Measurements from ENCODE around the gene SPCS1.

The SPCS1 gene

GRCh38 chr3:52730681-52731080 lies 24.8 kb downstream of the SPCS1 start:
- no peak for DNase-seq (ENCODE audit: low read depth, low spot score)

DNA sequence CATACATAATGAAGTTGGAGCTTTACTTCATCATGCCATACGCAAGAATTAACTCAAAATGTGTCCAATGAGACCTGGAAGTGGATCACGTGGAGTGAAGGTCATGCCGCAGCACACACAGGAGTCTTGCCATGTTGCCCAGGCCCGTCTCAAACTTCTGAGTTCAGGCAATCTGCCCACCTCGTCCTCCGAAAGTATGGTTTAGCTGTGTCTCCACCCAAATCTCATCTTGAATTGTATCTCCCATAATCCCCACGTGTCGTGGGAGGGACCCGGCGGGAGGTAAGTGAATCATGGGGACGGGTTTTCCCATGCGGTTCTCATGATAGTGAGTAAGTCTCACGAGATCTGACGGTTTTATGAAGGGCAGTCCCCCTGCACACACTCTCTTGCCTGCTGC lies 25.7 kb downstream of the SPCS1 start:
- DNase-seq (ENCODE audit: low read depth, low spot score) = no peak

DNA sequence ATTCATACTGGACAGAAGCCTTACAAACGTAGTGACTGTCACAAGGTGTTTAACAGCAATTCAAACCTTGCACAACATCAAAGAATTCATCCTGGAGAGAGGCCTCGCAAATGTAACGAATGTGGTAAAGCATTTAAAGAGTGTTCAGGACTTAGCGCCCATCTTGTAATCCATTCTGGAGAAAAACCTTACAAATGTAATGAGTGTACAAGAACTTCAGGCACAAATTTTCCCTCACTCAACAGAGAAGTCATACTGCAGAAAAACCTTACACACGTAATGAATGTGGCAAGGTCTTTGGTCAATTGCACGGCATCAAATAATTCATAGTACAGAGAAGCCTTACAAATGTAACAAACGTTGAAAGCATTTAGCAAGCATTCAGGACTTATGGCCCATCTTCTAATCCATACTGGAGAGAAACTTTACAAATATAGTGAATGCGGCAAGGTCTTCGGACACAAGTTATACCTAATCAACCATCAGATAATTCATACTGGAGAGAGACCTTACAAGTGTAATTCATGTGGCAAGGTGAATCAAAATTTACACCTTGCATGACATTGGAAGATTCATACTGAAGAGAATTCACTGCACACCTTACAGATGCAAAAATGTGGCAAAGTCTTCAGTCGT lies 27.5 kb downstream of the SPCS1 start:
- no peak for DNase-seq (ENCODE audit: low read depth, low spot score)

DNA sequence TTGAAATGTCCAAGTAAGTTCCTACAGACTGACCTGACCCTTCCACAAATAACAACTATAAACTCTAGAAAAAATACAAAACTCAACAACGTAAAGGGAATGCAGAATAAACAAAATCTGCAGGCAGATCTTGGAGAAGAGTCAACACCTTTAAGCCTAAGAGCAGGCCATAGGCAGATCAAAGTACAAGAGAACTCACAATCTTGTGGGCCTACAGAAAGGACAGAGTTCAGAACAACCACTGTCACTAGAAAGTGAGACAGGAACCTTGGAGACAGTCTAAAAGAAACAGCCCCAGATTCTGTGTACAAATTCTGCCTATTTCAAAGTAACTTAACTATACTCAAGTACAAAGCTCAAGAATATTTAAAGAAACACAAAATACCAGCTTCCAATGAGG lies 33.8 kb downstream of the SPCS1 start:
- DNase-seq (ENCODE audit: low read depth, low spot score) = no peak

DNA sequence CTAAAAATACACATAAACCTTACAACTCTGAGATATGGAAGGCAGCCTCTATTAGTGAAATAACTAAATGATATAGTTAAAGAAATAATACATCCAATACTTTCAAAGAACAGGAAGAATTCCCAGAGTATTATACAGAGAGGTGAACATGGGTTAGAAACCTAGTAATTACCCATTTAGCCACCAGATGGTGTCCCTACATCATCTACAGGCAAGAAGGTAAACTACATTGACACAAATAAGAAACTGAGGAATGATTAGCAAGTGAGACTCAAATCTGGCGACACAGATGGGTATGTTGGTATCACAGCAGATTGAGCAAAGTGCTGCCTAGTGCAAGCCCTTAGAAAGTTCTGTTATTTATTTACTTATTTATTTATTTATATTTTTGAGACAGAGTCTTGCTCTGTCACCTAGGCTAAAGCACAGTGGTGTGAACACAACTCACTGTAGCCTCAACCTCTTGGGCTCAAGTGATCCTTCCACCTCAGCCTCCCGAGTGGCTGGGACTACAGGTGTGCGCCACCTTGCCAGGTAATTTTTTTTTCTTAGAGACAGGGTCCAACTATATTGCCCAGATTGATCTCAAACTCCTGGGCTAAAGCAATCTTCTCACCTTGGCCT lies 36.6 kb downstream of the SPCS1 start:
- DNase-seq (ENCODE audit: low read depth, low spot score) = no peak

DNA sequence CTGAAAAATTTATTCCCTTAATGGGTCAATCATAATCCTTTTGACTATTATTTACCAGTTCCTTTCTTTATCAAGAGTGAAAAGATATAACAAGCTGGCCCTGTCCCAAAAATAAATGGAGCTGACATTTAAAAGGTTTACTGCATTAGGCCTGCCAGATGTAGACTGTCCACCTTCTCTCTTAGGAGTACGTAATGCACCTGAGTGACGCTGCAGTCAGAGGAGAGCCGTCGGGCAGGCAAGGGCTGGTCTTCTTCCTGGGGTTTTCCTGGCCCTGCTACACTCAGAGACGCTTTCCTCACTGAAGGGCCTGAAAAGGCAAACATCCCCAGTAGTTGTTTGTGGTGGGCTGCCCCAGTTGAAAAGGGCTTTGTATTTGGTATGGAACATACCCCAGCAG lies 37.2 kb downstream of the SPCS1 start:
- DNase-seq (ENCODE audit: low read depth, low spot score) = no peak

DNA sequence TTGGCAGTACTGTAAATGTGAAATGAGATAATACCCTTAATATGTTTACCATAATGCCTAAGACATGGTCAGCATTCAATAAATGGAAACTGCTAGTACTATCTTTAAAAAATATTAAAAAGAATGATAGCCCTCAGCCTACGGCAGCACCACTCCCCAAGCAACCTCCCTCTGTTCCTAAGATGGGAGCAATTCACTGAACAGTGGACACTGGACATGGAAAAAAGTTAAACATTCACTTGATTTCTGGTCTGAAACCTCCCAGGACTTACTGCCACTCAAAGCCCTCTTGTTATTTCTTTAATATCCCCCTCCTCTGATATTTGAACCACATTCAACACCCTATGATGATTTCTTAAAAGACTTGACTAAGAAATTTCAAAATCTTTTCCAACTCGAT lies 37.8 kb downstream of the SPCS1 start:
- no peak for DNase-seq (ENCODE audit: low read depth, low spot score)

DNA sequence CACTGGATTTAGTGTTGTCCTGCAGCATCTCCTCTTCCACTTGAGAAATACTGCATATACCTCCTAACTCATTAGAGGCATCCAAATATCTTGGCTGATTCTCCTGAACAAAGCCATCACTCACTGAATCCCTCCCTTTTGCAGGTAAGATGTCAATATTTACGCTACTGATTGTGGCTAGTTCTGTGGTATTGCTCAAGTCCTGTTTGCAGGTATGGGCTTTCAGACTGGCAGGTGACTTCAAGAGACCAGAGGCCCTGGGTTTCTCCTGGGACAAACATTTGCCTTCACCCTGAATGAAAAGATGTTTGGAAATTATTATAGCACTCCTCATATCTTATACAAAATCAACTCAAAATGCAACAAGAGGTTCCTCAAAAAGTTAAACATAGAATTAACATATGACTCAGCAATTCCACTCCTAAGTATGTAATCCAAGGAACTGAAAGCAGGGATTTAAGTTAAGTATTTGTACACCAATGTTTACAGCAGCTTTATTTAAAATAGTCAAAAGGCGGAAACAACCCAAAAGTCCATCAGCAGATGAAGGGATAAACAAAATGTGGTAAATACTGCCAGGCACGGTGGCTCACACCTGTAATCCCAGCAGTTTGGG lies 46.2 kb downstream of the SPCS1 start:
- DNase-seq (ENCODE audit: low read depth, low spot score) = no peak

- DNase-seq (ENCODE audit: low read depth, low spot score) = no peak
Observed at GRCh38 chr3:52754373-52754772, 48.5 kb downstream of the SPCS1 start.

GRCh38 chr3:52756141-52756540 lies 50.2 kb downstream of the SPCS1 start:
- no peak for DNase-seq (ENCODE audit: low read depth, low spot score)
